GM19397 (cell line): ENCODE measurements around the gene PRKAG2.

Source experiments
- ATAC-seq: cut with Tn5 transposase; IDR thresholded peaks from one replicate; pipeline ENCODE4 v1.9.1; 2021; ENCODE audit warnings: mild to moderate bottlenecking, moderate library complexity; ENCODE audit not compliant: unreplicated experiment

The PRKAG2 gene

GRCh38 chr7:151603951-151604350, 273.0 kb downstream of the PRKAG2 start:
- ATAC-seq, result no peak

DNA sequence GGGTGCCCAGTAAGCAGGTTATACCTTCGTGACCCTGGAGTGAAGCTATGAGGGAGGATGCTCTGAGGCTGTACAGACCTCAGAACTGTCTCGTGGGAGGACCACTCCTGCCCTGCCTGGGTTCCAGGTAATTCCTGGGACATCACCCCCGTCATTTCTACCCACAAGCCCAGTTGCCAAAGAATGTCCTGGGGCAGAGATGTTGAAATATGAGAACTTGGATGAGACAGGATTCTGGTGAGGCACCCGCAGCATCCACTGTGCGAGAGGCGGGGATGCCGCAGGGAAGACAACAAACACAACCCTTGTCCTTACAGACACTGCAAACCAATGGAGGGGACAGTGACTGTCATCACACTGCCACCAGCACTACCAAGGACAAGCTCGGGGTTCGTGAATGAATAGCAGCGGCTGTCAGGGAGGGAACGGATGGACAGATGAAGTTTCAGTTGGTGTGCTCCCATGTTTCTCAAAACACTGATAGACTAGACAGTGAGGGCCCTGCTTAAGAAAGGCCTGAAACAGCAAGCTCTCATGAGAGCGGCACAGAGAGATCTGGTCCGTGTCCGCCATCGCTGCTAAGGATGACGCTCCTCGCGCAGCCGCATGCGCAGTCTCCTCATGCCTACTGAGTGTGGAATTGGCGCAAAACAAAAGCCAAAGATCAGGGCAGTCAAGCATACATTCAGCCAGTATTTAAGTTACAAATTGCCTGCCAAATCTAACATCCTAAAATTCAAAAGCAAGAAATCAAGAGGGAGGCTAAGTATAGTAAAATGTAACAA, 275.2 kb downstream of the PRKAG2 start:
- ATAC-seq, result no peak

- no peak for ATAC-seq
Measured at GRCh38 chr7:151600331-151600730, 276.6 kb downstream of the PRKAG2 start.

- no peak for ATAC-seq
Measured at GRCh38 chr7:151599401-151600227, 277.3 kb downstream of the PRKAG2 start.

- ATAC-seq, result no peak
Measured at GRCh38 chr7:151597541-151598444, 279.1 kb downstream of the PRKAG2 start.

GRCh38 chr7:151595702-151596350, 281.1 kb downstream of the PRKAG2 start:
- ATAC-seq, result no peak

DNA sequence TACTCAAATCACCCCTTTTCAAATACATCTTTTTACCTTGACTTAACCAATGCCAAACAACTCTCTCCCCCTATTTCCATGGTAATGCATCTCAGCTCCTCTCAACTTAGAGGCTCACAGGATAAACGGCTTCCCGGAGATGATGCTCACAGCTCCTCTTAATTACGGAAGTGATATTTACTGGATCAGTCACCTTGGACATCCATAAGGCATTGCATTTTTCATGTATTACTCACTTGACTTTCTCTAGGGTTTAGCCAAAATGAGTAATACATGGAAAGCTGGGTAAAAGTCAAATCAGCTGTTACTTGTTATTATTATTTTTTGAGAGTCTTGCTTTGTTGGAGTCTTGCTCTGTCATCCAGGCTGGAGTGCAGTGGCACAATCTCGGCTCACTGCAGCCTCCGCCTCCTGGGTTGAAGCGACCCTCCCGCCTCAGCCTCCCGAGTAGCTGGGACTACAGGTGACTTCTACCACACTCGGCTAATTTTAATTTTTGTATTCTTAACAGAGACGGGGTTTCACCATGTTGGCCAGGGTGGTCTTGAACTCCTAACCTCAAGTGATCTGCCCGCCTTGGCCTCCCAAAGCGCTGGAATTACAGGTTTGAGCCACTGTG, 283.9 kb downstream of the PRKAG2 start:
- ATAC-seq, result no peak

DNA sequence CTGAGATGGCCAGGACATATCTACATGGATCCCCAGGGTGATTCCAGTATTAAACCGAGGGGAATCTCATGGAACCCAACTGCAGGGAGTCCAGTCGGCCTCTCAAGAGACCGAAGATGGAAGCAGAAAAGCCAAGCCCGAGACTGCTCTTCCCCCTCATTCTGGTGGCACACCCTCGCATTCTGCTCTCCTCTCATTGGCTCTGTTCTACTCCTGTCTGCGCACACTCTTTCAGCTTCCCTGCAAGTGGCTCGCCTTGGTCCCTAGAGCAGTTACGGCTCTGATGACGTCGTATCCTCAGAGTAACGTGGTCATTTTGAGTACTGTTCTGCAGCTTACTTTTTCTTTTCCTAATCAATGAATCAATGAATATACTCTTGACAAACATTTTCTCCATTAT, 284.6 kb downstream of the PRKAG2 start:
- ATAC-seq, result no peak

DNA sequence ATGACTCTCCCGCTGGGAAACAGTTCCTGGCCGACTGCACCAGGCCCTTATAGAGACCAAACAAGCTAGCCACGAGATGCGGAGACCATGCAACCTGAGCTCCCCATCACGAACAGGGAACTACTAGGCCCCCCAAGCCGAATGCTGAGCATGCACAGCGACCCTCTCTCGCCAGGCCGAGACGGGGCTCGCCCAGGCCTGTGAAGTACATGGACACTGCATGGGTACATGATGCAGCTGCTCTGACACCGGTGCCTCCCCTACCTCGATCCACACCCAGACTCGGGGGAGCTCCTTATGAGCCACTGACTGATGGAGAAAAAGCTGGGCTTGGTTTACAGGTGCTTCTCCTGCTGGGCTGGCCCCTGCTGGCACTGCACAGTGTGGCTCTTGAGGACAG, 285.0 kb downstream of the PRKAG2 start:
- ATAC-seq, result no peak

- ATAC-seq, result no peak
Measured at GRCh38 chr7:151590850-151591771, 285.8 kb downstream of the PRKAG2 start.

- ATAC-seq, result no peak
Measured at GRCh38 chr7:151590071-151590849, 286.7 kb downstream of the PRKAG2 start.

DNA sequence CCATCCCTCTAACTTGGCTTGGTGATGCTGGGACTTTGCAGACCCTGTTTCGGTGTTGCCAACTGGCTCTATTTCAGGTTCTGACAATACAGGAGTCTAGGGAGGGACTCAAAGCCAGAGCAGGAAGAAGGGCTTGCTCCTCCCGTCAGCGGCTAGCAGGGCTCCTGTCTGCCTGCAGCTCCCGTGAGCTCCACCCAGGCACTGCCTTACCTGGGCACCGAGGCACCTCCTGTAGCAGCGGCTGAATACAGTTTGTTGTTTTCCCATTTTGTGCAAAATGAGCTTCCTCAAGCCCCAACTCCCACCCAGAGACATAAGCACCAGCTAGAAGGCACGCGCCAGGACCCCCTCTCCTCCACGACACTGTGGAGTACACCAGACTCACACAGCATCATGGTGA, 287.9 kb downstream of the PRKAG2 start:
- no peak for ATAC-seq

GRCh38 chr7:151586531-151587260, 290.2 kb downstream of the PRKAG2 start:
- no peak for ATAC-seq

DNA sequence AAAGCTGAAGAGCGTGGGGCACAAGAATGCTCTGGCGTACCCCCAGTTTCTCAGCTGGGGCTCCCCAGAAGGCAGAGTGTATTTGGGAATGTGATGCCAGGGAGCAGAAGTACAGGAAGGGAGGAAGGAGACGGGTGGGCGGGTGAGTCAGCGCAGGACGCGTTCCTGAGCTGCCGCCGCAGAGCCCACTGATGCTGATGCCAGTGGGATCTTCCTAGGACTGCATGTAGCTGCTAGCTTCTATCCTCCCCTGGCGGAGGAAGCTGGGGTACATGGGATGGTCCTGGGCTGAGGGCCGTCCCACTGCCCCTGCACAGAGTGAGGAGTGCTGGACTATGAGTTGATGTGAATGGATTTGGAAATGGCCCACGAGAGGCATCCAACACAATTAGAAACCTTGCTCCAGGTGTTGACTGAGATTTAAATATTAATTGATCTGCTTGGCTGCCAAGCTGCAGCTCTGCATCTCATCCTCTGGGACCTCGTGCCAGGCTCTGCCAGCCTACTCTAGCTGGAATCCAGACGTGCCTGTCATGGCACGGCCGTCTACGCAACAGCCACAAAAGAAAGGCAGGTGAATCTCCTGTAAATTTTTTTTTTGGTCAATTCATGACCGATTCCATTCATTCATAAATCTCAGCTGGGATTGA, 291.0 kb downstream of the PRKAG2 start:
- no peak for ATAC-seq

- no peak for ATAC-seq
Measured at GRCh38 chr7:151581741-151582140, 295.2 kb downstream of the PRKAG2 start.

DNA sequence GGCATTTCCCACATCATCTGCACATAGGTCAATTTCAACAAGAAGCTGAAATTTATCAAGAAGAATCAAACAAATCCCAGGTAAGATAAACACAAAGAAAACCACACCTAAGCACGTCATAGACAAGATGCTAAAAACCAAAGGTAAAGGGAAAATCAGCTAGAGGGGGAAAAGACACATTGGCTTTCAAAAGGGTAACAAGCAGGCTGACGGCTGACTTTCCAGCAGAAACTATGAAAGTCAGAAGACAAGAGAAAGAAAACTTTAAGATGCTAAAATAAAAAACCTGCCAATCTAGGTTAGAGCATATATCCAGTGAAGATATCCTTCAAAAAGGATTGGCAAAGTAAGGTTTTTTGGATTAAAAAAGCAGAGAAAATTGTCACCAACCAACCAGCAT, 297.3 kb downstream of the PRKAG2 start:
- no peak for ATAC-seq

DNA sequence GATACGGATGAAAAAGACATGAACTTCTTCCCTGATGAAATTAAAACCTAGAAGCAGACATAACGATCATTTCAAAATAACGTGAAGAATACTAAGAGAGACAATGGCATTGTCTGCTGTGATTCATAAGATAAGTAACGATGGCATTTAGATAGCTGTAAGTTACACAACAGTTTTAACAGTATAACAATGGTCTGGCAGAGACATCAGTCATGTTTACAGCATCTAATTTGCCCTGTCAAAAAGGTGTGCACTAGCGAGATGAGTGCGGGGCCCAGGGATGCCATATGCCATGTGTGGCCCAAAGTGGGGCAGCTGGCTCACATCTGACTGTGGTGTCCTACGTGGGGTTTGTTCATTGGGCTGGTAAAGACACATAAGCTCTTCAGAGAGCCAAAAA, 301.5 kb downstream of the PRKAG2 start:
- no peak for ATAC-seq
